Stimulated activated CD8-positive, alpha-beta memory T cell treated with anti-CD3 and anti-CD28 coated beads, Interleukin-4, amount 100 ng/mL, for 4 hours (primary cell): ENCODE data around the gene USP7.
A peak's percentile ranks its signal among the peaks of the same experiment; 100 is the strongest.
"Not testable (repeated sequence)": the region's sequence is repeated elsewhere in the genome, so short reads cannot be mapped to it uniquely, and the experiment has no call there.

ENCODE experiments used
- DNase-seq, 2 donors: peaks; one replicate each; pipeline ENCODE4 v3.0.0-alpha.2; 2020; ENCODE audit warnings: low read depth in 2 of 2, low spot score in 1 of 2

USP7 gene

DNA sequence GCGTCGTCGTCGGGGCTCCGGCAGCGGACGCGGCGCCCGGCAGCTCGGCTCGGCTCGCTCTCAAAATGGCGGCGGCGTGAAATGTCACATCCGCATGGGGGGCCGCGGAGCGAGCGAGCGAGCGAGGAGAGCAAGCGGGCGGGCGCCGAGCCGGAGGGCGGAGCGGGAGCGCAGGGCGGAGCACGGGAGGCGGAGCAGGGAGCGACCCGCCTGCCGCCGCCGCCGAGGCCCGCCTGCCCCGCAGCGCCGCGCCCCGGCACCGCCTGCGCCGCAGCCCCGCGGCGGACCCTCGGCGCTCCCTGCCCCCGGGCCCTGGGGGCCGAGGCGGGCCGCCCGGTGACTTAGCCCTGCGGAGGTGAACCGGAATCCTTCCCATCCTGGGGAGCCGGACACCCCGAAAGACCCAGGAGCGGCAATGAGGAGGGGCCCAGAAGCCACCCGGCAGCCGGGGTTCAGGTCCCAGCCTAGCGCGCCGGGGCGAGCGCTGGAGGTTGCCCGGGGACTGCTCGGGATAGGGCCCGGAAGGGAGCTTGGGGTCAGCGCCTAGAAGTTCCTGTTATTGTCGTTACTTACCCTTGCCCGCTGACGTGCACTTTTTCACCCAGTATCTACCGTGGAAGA lies at the start of gene USP7:
Gene USP7, minus strand, starts transcription at position 86 of the 621 bp plus-strand sequence. CDS start 621 bp downstream, outside the sequence.
- DNase-seq, result peak; percentile 82 to 83

GRCh38 chr16:9013508-9013864 lies 49.8 kb upstream of the USP7 start:
- DNase-seq, result no peak

- no peak for DNase-seq
Measured at GRCh38 chr16:9012848-9013507, 49.3 kb upstream of the USP7 start.

DNA sequence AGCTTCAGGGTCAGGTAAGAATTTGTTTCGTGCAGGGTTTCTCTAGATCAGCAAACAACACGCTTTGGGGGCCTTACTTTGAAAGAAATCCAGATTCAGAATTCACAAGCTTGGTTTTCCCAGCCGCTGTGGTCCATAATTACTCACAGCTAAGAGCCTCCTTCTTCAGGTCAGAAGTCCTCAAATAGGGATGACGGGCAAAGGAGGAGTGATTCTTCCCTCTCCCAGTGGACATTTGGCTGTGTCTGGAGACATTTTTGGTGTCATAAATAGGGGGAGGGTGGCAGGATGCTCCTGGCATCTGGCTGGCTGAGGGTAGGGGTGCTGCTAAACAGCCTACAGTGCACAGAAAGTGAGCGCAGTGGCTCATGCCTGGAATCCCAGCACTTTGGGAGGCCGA lies 48.6 kb upstream of the USP7 start:
- DNase-seq, result no peak

- DNase-seq, result peak; percentile 22 to 37
Measured at GRCh38 chr16:9008601-9009260, 45.0 kb upstream of the USP7 start.

GRCh38 chr16:9007177-9007794 lies 43.6 kb upstream of the USP7 start:
- no peak for DNase-seq

DNA sequence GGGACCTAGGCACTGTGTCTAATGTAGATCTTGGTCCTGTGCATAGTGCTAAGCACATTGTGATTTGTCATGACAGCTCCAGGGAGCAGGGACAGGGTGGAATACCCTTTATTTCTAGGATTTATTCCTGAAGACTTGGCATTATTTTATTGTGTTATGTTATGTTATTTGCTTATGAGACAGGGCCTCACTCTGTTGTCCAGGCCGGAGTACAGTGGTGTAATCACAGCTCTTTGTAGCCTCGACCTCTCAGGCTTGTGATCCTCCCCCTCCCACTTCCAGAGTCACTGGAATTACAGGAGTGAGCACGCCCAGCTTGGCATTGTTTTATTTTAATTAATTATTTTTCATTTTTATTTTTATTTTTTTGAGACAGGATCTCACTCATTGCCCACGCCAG lies 40.5 kb upstream of the USP7 start:
- DNase-seq, result no peak

DNA sequence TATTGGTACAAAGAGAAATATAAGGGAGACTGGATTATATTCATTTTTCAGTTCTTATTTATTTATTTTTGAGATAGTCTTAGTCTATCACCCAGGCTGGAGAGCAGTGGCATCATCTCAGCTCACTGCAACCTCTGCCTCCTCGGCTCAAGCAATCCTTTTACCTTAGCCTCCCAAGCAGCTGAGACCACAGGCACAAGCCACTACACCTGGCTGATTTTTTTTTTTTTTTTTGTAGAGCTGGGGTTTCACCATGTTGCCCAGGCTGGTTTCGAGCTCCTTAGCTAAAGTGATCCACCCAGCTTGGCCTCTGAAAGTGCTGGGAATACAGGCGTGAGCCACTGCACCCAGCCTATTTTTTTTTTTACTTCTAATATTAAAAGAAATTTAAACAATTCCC lies 40.1 kb upstream of the USP7 start:
- no peak for DNase-seq

DNA sequence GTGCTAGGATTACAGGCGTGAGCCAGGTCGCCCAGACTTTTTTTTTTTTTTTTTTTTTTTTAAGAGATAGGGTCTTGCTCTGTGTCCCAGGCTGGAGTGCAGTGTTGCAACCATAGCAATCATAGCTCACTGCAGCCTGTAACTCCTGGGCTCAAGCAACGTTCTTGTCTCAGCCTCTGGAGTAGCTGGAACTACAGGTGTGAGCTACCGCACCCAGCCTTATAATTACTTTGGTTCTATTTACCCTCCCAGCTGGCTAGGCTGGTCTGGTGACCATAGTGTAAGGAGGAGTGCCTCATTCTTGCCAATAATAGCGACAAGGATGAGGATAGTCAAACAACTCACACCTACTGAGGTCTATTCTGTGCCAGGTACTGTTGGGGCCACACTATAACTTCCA lies 39.6 kb upstream of the USP7 start:
- no peak for DNase-seq

DNA sequence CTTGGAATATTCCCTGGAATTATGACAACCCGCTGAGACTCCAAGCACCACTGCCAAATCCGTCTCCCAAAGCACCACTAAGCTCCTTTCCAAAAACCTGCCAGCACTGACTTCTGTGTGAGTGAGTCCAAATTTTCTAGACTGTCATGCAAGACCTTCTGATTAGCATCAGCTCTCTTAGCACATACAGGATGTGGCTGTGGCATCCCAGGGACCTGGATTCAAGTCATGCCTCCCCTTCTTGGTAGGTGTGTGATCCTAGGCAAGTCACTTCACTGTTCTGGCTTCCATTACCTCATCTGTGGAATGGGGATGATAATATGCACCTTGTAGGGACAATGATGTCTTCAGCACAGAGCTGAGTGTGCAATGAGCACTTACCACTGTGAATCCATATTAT lies 38.3 kb upstream of the USP7 start:
- DNase-seq, result no peak

- no peak for DNase-seq
Measured at GRCh38 chr16:9000664-9001063, 37.0 kb upstream of the USP7 start.

GRCh38 chr16:8999800-9000199 lies 36.1 kb upstream of the USP7 start:
- DNase-seq, result no peak

DNA sequence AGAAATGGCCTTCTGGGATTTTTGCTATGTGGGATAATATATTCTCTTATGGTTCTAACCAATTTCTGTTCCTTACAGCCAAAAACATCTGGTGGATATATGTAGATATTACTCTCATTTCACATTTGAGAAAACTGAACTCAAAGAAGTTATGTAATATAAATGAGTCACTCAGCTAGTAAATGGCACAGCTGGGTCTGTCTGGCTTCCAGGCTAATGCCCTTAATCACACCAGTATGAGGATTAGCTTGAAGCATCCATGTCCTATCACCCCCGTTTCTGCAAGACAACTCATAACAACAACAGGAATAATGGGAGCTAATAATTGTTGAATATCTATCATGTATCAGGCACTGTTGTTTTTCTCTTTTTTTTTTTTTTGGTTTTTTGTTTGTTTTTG lies 34.4 kb upstream of the USP7 start:
- DNase-seq, result no peak

DNA sequence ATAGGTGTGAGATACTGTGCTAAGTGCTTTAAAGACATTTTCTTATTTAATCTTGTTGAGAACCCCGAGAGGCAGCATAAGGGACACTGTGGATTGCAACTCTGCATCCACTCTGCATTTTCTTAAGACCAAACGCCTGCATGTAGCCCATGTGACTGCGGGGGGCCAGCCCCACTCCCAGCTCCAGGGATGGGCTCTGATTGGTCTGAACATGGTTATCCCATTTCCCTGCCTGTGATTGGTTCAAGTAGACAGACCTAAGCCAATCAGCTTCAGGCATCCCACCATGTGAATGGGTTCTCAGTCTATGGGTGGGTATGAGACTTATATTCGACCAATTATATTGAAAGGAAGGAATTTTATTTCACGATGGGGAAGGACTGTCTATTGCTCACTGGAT lies 33.2 kb upstream of the USP7 start:
- DNase-seq, result no peak

DNA sequence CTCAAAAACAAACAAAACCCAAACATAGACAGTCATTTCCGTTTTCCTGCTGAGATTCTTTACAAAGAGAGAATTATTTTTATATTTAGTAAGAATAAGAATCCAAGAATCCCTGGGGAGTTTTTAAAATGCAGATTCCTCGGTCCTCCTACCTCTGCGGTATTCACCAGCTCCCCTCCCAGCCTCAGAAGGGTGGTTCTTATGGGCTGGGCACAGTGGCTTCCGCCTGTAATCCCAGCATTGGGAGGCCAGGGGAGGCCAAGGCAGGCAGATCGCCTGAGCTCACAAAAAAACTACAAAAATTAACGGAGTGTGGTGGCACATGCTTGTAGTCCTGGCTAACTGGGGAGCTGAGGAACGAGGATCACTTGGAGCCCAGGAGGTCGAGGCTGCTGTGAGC lies 26.7 kb upstream of the USP7 start:
- no peak for DNase-seq

DNA sequence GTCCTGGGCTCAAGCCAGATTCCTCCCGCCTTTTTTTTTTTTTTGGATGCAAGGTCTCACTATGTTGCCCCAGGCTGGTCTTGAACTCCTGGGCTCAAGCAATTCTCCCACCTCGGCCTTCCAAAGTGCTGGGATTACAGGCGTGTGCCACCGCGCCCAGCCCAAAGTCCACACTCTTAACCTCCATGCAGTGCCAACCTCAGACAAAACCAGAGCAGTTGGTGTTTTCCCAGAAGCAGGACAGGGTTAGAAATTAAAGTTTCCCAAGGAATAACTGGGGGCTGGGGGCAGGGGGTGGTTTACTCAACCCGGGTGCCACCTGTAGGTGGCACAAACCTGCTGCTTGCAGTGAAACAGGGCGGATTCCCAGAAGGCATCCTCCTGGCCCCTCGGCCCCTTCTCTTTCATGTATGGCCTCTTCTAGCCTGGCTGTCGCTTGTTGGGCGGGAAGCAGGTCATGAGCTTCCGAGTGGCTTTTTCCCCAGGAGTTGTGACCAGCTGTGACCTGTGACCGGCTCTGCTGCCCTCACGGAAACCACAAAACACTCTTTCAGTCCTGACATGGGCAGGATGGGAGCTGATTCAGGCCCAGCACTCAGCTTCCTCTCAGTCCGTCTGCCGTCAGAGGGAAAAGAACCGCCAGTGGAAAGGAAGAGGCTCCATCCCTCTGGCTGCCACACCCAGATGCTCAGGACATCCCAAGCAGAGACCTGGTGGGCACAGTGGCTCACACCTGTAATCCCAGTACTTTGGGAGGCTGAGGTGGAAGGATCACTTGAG lies 25.6 kb upstream of the USP7 start:
- DNase-seq, result no peak

DNA sequence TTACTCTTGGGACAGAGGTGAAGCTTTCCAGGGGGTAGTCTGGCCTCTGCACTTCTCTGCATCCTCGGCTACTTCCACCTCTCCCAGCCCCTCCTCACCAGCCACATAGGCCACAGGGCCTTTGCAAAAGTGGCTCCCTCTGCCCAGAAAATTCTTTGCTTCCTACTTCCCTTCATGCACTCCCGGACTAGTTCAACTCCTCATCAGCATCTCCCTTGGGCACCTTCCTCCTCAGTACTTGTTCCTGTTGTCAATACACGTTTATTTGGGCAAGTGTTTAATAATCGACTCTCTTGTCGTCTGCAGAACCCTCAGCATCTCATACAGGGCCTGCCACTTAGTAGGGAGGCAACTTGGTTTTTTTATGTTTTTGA lies 23.1 kb upstream of the USP7 start:
- DNase-seq, result no peak

GRCh38 chr16:8986111-8986510 lies 22.4 kb upstream of the USP7 start:
- DNase-seq, result no peak

GRCh38 chr16:8982816-8983215 lies 19.1 kb upstream of the USP7 start:
- no peak for DNase-seq

GRCh38 chr16:8981901-8982300 lies 18.2 kb upstream of the USP7 start:
- DNase-seq, result not testable (repeated sequence)

DNA sequence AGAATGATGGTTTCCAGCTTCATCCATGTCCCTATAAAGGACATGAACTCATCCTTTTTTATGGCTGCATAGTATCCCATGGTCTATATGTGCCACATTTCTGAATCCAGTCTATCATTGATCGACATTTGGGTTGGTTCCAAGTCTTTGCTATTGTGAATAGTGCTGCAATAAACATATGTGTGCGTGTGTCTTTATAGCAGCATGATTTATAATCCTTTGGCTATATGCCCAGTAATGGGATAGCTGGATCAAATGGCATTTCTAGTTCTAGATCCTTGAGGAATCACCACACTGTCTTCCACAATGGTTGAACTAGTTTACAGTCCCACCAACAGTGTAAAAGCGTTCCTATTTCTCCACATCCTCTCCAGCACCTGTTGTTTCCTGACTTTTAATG lies 12.5 kb upstream of the USP7 start:
- DNase-seq, result not testable (repeated sequence)

DNA sequence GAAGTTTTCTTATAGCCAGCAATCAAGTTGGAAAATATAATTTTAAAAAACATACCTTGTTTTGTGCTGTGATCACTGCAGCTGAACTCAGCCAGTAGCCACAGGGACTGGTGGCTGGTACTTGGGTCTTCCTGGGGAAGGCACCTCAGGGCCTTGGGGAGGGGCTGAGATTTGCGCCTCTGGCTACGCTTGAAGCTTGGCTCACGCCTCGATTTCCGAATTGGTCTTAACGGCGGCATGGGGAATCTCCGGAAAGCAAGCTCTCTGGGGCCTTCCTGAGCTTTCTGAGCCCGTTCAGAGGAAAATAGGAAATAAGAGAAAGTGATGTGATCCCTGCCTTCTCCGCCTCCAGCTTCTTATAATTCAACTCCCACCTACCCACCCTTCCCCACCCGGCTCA lies 11.3 kb upstream of the USP7 start:
- DNase-seq, result no peak
